HT1080 (cell line): ENCODE results near the gene ASPHD1. TPM values are rescaled to one million over a fixed set of nuclear protein-coding genes. Genes with fewer than 3 reads are reported as not detected.
"Not testable (repeated sequence)": the region's sequence is repeated elsewhere in the genome, so short reads cannot be mapped to it uniquely, and the experiment has no call there.

Experiments
- DNase-seq: peaks from one replicate; pipeline ENCODE4 v3.0.0-alpha.2; 2015; ENCODE audit warnings: low read depth
- polyA plus RNA-seq, 2 experiments: library from polyadenylated mRNA; depleted of rRNA; stranded (reverse); fragments of >200 nt; gene quantifications; 2 replicates each; pipeline ENCODE4 v1.2.3, GENCODE V29; 2015
- total RNA-seq: library from RNA; depleted of rRNA; stranded (reverse); fragments of >200 nt; shearing (Covaris generic); gene quantifications from 2 replicates; pipeline ENCODE4 v1.2.3, GENCODE V29; 2014; rRNA removed

The ASPHD1 gene
- total RNA-seq = 3.8 and 9.3 TPM in 2 replicates
- 9.5 and 10.1 TPM in 2 replicates for polyA plus RNA-seq (2015; cell fraction: cytosol; rRNA removed)
- polyA plus RNA-seq (2015; cell fraction: nucleus; rRNA removed) = 8.1 and 9.0 TPM in 2 replicates

- peak; percentile 89 for DNase-seq
Observed at GRCh38 chr16:29900102-29900887, at the start of gene ASPHD1. Gene ASPHD1, plus strand, starts transcription at chr16:29900488. Its CDS starts 484 bp downstream, at chr16:29900972.

- no peak for DNase-seq
Observed at GRCh38 chr16:29850998-29851397, 49.3 kb upstream of the ASPHD1 start.

- DNase-seq = no peak
Observed at GRCh38 chr16:29852654-29853053, 47.6 kb upstream of the ASPHD1 start.

GRCh38 chr16:29854520-29855100, 45.7 kb upstream of the ASPHD1 start:
- no peak for DNase-seq

- DNase-seq = peak; percentile 52
Observed at GRCh38 chr16:29857133-29857760, 43.0 kb upstream of the ASPHD1 start.

- no peak for DNase-seq
Observed at GRCh38 chr16:29858149-29858849, 42.0 kb upstream of the ASPHD1 start.

GRCh38 chr16:29858974-29859373, 41.3 kb upstream of the ASPHD1 start:
- DNase-seq = no peak

- DNase-seq = no peak
Observed at GRCh38 chr16:29860218-29860617, 40.1 kb upstream of the ASPHD1 start.

- no peak for DNase-seq
Observed at GRCh38 chr16:29862383-29862883, 37.9 kb upstream of the ASPHD1 start.

- DNase-seq = peak; percentile 91
Observed at GRCh38 chr16:29862884-29863668, 37.2 kb upstream of the ASPHD1 start, which contains the start of gene CDIPT. Gene CDIPT, minus strand, starts transcription at chr16:29863226. Its CDS starts 369 bp downstream, at chr16:29862857.

- no peak for DNase-seq
Observed at GRCh38 chr16:29863669-29863984, 36.7 kb upstream of the ASPHD1 start.

GRCh38 chr16:29864205-29864604, 36.1 kb upstream of the ASPHD1 start:
- no peak for DNase-seq

- DNase-seq = no peak
Observed at GRCh38 chr16:29868396-29869009, 31.8 kb upstream of the ASPHD1 start.

- DNase-seq = not testable (repeated sequence)
Observed at GRCh38 chr16:29869067-29869466, 31.2 kb upstream of the ASPHD1 start.

GRCh38 chr16:29871822-29872546, 28.3 kb upstream of the ASPHD1 start:
- no peak for DNase-seq

- DNase-seq = no peak
Observed at GRCh38 chr16:29873319-29873718, 27.0 kb upstream of the ASPHD1 start.

- DNase-seq = no peak
Observed at GRCh38 chr16:29875206-29875605, 25.1 kb upstream of the ASPHD1 start.

- no peak for DNase-seq
Observed at GRCh38 chr16:29876217-29876593, 24.1 kb upstream of the ASPHD1 start.

- DNase-seq = no peak
Observed at GRCh38 chr16:29876594-29877249, 23.6 kb upstream of the ASPHD1 start.
